H7 (cell line): ENCODE measurements around the gene CTSD. TPM values are rescaled to one million over a fixed set of nuclear protein-coding genes. Genes with fewer than 3 reads are reported as not detected.

Experiments used
- DNase-seq: peaks from one replicate; pipeline ENCODE4 v3.0.0; 2012
- H3K27me3 ChIP-seq: 2 replicates; pipeline ENCODE4 v1.6.0; 2011; ENCODE audit warnings: mild to moderate bottlenecking, low read length; ENCODE audit not compliant: control insufficient read depth, insufficient read depth
- H3K36me3 ChIP-seq: replicated peaks from 2 replicates; pipeline ENCODE4 v1.5.1; 2011; ENCODE audit warnings: low read length; ENCODE audit not compliant: control insufficient read depth, insufficient read depth
- H3K4me3 ChIP-seq: 2 replicates; pipeline ENCODE4 v1.5.1; 2011; ENCODE audit warnings: low read depth, mild to moderate bottlenecking, control low read depth, low read length, moderate library complexity; ENCODE audit not compliant: insufficient read depth
- total RNA-seq: library from RNA; depleted of rRNA; stranded (reverse); fragments of >200 nt; shearing (Covaris generic); gene quantifications from 2 replicates; pipeline ENCODE4 v1.2.3, GENCODE V29; 2014; rRNA removed

The CTSD gene
- total RNA-seq, 1 experiment from 2014 or later: 235 TPM

DNA sequence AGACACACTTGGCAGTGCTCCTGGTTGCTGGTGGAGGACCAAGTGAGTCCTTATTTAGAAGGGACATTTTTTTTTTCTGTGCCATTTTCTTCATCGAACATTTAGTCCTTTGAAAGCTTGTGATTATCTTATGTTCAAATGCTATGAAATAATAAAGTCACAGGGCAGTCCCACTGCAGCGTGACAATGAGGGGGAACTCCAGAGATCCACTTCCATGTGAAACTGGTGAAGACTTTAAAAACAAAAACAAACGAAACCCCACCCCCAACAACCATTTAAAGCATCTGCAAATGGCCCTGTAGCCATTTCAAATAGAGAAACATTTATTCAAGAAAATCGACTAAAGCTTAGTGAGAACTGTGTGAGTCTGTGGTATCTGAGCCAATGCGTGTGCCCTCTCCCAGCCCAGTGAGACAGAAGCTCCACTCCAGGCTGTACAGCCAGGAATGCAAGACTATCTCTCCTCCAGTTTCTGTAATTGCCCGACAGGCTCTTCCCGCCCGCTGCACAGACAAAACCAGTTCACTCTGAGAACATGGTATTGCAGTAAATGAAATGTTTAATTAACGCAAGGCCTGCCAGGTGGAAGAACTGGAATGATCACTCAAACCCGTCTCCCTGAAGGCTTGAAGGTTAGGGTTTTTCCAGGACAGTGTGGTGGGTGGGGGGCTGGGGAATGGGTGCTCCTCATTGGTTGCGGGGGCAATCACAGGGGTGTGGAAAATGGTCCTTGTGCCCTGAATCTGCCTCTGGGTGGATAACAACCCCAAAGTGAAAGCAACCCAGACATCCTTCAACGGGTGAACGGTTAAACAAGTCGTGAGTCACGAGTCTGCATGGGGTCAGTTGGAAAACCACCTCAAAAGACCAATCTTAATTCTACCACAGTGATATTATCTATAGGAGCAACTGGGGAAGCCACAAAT lies 58.3 kb downstream of the CTSD start:
- H3K4me3 ChIP-seq: no peak overlapping the region
- DNase-seq: no peak
- H3K36me3 ChIP-seq: no peaks in the 10 kb centered on the region
- H3K27me3 ChIP-seq: peaks cover 4% of the 10 kb centered on the region

- Histone ChIP-seq H3K27me3 (peaks cover 4% of the 10 kb centered on the region), H3K4me3 (no peak overlapping the region), H3K36me3 (no peaks in the 10 kb centered on the region)
- no peak for DNase-seq
Observed at GRCh38 chr11:1703146-1703545, 60.6 kb downstream of the CTSD start.

Other genes starting within 250 kb of the CTSD start
- 1.7 and 2.7 TPM in 2 replicates for gene DUSP8, start 191.7 kb downstream of the CTSD start, total RNA-seq
- not detected in 2 replicates for gene KRTAP5-1, start 178.6 kb downstream of the CTSD start, total RNA-seq
- gene KRTAP5-2, start 165.6 kb downstream of the CTSD start, total RNA-seq: not detected in 2 replicates
- not detected in 2 replicates for gene KRTAP5-3, start 155.5 kb downstream of the CTSD start, total RNA-seq
- not detected in 2 replicates for gene KRTAP5-4, start 141.8 kb downstream of the CTSD start, total RNA-seq
- not detected in 2 replicates for gene KRTAP5-5, start 134.2 kb downstream of the CTSD start, total RNA-seq
- not detected in 2 replicates for gene KRTAP5-6, start 66.7 kb downstream of the CTSD start, total RNA-seq
- gene IFITM10, start 13.3 kb downstream of the CTSD start, total RNA-seq: 0.42 and 0.74 TPM in 2 replicates
- gene SYT8, start 71.1 kb upstream of the CTSD start, total RNA-seq: not detected in 2 replicates
- gene TNNI2, start 75.1 kb upstream of the CTSD start, total RNA-seq: not detected in 2 replicates
- gene LSP1, start 89.2 kb upstream of the CTSD start, total RNA-seq: 0.35 and 2.0 TPM in 2 replicates
- gene PRR33, start 128.0 kb upstream of the CTSD start, total RNA-seq: not detected in 2 replicates
- gene TNNT3, start 155.8 kb upstream of the CTSD start, total RNA-seq: not detected in 2 replicates
- 75.9 and 91.1 TPM in 2 replicates for gene MRPL23, start 183.4 kb upstream of the CTSD start, total RNA-seq
- gene H19, start 233.9 kb upstream of the CTSD start, total RNA-seq: 0.62 and 1.2 TPM in 2 replicates